GM21737 (cell line): ENCODE data around the gene ACE.

Experiments
- ATAC-seq: cut with Tn5 transposase; IDR thresholded peaks from one replicate; pipeline ENCODE4 v1.9.1; 2021; ENCODE audit warnings: mild to moderate bottlenecking, moderate library complexity; ENCODE audit not compliant: unreplicated experiment

Gene ACE

DNA sequence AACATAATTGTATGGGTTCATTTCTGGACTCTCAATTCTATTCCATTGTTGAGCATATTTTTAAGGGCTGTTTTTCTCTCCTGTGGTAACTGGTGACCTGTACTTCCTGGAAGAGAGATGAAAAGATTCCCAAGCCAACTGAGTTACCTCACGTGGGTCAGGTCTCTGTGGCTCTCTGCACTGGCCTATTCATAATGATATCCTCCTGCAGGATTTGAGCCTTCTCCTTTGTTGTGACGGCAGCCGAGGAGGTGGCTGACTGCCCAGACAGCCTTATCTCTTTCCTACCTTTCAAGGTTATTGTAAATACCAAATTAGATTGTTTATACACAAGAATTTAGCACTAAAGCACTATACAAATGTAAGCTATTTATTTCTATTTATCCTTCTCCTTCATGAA, 2.7 kb upstream of the ACE start:
- ATAC-seq: no peak

DNA sequence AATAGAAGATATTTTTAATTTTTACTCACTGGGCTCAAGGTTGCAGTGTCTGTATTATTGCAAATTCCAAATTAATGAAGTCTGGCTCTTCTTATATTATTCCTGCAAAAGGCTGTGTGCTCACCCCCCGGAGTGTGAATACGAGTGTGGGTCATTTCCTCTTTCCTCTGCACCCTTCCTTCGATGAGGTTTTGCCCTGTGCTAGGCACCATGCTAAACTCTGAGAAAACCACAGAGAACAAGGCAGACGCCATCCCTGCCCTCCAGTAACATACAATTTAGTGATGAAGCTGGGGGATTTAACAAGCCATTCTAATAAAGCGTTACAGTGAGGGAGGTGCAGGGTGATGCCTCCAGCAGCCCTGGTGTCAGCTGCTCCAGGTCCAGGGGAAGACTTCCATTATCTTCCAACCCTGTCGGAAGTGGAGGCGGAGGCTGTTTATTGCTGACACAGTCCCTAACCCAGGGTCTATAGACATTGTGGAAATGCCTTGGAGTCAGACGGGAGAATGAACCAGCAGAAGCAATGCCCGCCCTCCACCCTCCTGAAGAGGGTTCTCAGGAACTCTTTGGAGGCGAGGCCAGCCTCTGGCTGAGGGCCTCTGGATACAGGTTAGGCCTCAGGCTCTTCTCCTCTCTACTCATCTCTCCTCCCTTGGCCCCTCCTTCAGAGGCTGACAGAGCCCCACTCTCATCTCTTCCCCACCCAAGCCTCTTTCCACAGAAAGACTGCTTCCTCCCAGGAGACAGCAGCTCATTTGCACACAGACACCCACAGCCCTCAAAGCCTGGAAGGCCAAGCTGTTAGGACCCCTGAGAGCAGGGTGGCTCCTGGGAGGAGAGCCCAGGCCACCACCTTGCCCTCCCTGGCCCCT, 2.0 kb upstream of the ACE start:
- no peak for ATAC-seq

- ATAC-seq: no peak
Measured at GRCh38 chr17:63475491-63476412, 1.1 kb upstream of the ACE start.

GRCh38 chr17:63476459-63476853, 405 bp upstream of the ACE start:
- no peak for ATAC-seq

- no peak for ATAC-seq
Measured at GRCh38 chr17:63477480-63478440, 899 bp downstream of the ACE start.

GRCh38 chr17:63478814-63479494, 2.1 kb downstream of the ACE start:
- no peak for ATAC-seq

DNA sequence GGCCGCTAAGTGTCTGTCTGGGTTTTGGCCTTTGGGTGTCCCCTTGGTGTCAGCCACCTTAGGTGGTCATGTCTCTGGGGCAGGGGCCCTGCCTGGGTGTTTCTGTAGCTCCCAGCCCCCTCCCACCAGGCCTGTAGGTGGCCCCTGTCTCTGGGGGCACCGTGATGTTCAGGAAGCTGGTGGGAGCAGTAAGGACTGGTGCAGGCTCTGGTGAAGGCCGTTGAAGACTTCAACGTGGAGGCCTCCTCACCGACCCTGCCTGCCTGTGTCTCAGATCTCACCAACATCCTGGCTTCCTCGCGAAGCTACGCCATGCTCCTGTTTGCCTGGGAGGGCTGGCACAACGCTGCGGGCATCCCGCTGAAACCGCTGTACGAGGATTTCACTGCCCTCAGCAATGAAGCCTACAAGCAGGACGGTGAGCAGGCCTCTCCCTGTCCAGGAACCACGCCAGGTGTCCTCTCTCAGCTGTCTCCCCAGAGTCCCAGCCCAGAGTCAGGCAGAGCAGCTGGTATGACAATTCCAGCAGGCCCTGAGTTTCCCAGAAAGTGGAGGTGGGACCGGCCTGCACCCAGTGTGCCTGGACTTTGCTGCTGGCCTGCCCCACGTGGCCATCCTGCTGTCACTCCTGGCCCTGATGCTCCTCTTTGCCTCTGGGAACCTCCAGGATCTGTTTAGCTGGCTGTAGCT, 2.8 kb downstream of the ACE start:
- ATAC-seq: no peak

GRCh38 chr17:63480192-63480784, 3.4 kb downstream of the ACE start:
- ATAC-seq: no peak

- no peak for ATAC-seq
Measured at GRCh38 chr17:63480826-63481487, 4.1 kb downstream of the ACE start.

DNA sequence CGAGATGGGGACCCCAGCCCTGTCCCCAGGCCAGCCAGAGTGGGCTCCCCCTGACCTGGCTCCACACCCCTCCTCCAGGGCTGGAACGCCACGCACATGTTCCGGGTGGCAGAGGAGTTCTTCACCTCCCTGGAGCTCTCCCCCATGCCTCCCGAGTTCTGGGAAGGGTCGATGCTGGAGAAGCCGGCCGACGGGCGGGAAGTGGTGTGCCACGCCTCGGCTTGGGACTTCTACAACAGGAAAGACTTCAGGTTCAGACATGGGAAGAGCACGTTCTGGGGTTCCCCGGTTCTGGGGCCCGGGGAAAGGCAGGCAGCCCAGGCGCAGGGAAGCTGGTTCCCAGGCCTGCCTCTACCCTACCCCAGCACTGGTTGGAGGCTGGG, 4.6 kb downstream of the ACE start:
- no peak for ATAC-seq

- ATAC-seq: no peak
Measured at GRCh38 chr17:63482509-63482908, 5.6 kb downstream of the ACE start.

GRCh38 chr17:63483038-63483437, 6.2 kb downstream of the ACE start:
- no peak for ATAC-seq

DNA sequence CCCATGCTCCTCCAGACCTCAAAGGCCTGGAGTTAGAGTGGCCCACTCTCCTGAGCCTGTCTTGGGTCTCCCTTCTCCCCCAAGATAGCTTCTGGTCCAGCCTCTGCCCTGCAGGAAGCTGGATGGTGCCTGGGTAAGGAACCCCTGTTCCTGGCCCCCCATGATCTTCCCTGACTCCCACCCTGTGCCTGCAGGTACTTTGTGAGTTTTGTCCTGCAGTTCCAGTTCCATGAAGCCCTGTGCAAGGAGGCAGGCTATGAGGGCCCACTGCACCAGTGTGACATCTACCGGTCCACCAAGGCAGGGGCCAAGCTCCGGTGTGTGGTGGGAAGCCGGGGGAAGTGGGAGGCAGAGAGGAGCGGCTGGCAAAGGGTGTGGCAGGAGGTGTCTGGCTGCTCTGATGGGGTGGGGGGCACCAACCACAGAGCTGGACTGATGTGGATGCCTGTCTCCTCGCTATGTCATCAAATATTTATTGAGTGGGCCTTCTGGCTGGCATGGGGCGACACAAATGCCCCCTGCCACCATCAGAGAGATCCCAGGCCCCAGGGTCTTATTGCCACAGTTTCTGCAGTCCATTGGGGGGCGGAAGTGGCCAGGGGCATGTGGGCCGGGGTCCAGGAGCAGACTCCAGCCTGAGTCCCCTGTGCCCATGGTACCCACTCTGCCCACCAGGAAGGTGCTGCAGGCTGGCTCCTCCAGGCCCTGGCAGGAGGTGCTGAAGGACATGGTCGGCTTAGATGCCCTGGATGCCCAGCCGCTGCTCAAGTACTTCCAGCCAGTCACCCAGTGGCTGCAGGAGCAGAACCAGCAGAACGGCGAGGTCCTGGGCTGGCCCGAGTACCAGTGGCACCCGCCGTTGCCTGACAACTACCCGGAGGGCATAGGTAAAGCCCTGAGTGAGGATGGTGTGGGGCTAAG, 7.1 kb downstream of the ACE start:
- ATAC-seq: no peak

GRCh38 chr17:63486317-63487013, 9.6 kb downstream of the ACE start:
- no peak for ATAC-seq

DNA sequence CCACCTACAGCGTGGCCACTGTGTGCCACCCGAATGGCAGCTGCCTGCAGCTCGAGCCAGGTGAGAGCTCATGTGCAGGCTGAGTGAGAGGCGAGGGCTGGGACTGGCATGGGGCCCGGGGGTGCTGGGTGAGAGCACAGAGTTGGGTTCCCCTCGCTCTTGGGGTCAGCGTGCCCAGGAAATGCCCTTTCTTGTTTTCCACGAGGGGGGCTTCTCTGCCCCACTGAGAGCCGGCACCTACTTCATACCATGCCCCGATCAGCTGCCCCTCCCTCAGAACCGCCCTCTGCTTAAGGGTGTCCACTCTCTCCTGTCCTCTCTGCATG, 10.1 kb downstream of the ACE start:
- no peak for ATAC-seq

- no peak for ATAC-seq
Measured at GRCh38 chr17:63488851-63489250, 12.0 kb downstream of the ACE start.

DNA sequence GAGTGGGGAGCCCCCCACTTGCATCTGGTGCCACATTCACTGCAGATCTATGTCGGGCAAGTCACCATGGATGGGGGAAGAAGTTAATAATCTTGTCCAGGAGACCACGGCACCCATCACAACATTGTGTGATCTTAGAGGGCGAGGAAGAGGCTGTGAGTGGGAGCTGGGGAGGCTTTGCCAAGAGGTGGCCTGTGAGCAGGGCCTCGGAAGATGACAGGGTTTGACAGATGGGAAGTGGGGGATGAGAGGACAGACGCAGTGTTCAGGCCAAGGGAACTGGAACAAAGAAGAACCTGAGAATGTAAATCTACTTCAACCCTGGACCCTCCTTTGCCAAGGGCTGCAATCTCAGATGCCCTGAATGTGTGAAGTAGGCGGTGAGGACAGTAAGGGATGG, 12.4 kb downstream of the ACE start:
- ATAC-seq: no peak
